Measurements from ENCODE around the gene HNRNPK.
"Not testable (repeated sequence)": the region's sequence is repeated elsewhere in the genome, so short reads cannot be mapped to it uniquely, and the experiment has no call there.

HNRNPK gene

GRCh38 chr9:83978992-83979811 is 813 bp downstream of the HNRNPK start:
- peak; percentile 65 to 83 for DNase-seq (ENCODE audit: extremely low read depth in 1 of 2, low read depth in 1 of 2)

GRCh38 chr9:83977196-83977595 is 2.8 kb downstream of the HNRNPK start:
- no peak for DNase-seq (ENCODE audit: extremely low read depth in 1 of 2, low read depth in 1 of 2)

GRCh38 chr9:83976372-83976771 is 3.6 kb downstream of the HNRNPK start:
- DNase-seq (ENCODE audit: extremely low read depth in 1 of 2, low read depth in 1 of 2): no peak

- no peak for DNase-seq (ENCODE audit: extremely low read depth in 1 of 2, low read depth in 1 of 2)
These were observed 4.7 kb downstream of the HNRNPK start for GRCh38 chr9:83975300-83975699.

- no peak for DNase-seq (ENCODE audit: extremely low read depth in 1 of 2, low read depth in 1 of 2)
These were observed 7.7 kb downstream of the HNRNPK start for GRCh38 chr9:83972286-83972685.

- no peak for DNase-seq (ENCODE audit: extremely low read depth in 1 of 2, low read depth in 1 of 2)
These were observed 8.5 kb downstream of the HNRNPK start for GRCh38 chr9:83971485-83971884.

GRCh38 chr9:83969602-83970001 is 10.4 kb downstream of the HNRNPK start:
- DNase-seq (ENCODE audit: extremely low read depth in 1 of 2, low read depth in 1 of 2): no peak

- DNase-seq (ENCODE audit: extremely low read depth in 1 of 2, low read depth in 1 of 2): no peak
These were observed 12.9 kb downstream of the HNRNPK start for GRCh38 chr9:83967073-83967472.

GRCh38 chr9:83966209-83966582 is 13.8 kb downstream of the HNRNPK start:
- DNase-seq (ENCODE audit: extremely low read depth in 1 of 2, low read depth in 1 of 2): no peak

- no peak for DNase-seq (ENCODE audit: extremely low read depth in 1 of 2, low read depth in 1 of 2)
These were observed 14.4 kb downstream of the HNRNPK start for GRCh38 chr9:83965350-83966208.

GRCh38 chr9:83964973-83965349 is 15.1 kb downstream of the HNRNPK start:
- no peak for DNase-seq (ENCODE audit: extremely low read depth in 1 of 2, low read depth in 1 of 2)

- no peak for DNase-seq (ENCODE audit: extremely low read depth in 1 of 2, low read depth in 1 of 2)
These were observed 17.9 kb downstream of the HNRNPK start for GRCh38 chr9:83962165-83962564.

GRCh38 chr9:83960991-83961390 is 19.0 kb downstream of the HNRNPK start:
- no peak for DNase-seq (ENCODE audit: extremely low read depth in 1 of 2, low read depth in 1 of 2)

GRCh38 chr9:83959061-83959460 is 21.0 kb downstream of the HNRNPK start:
- no peak for DNase-seq (ENCODE audit: extremely low read depth in 1 of 2, low read depth in 1 of 2)

- no peak for DNase-seq (ENCODE audit: extremely low read depth in 1 of 2, low read depth in 1 of 2)
These were observed 22.8 kb downstream of the HNRNPK start for GRCh38 chr9:83957248-83957513.

- peak; percentile 38 to 53 for DNase-seq (ENCODE audit: extremely low read depth in 1 of 2, low read depth in 1 of 2)
These were observed 23.4 kb downstream of the HNRNPK start for GRCh38 chr9:83956436-83957247.

GRCh38 chr9:83956086-83956435 is 24.0 kb downstream of the HNRNPK start:
- DNase-seq (ENCODE audit: extremely low read depth in 1 of 2, low read depth in 1 of 2): peak in 1 of 2 donors; percentile 3

- DNase-seq (ENCODE audit: extremely low read depth in 1 of 2, low read depth in 1 of 2): not testable (repeated sequence)
These were observed 31.9 kb downstream of the HNRNPK start for GRCh38 chr9:83948096-83948495.

GRCh38 chr9:83940590-83941303 is 39.3 kb downstream of the HNRNPK start:
- DNase-seq (ENCODE audit: extremely low read depth in 1 of 2, low read depth in 1 of 2): no peak

GRCh38 chr9:83937861-83938455 is 42.1 kb downstream of the HNRNPK start:
- no peak for DNase-seq (ENCODE audit: extremely low read depth in 1 of 2, low read depth in 1 of 2)

GRCh38 chr9:83936523-83936922 is 43.5 kb downstream of the HNRNPK start:
- no peak for DNase-seq (ENCODE audit: extremely low read depth in 1 of 2, low read depth in 1 of 2)

All from stimulated activated CD8-positive, alpha-beta memory T cell treated with anti-CD3 and anti-CD28 coated beads, Interleukin-7, amount 100 ng/mL, for 48 hours (primary cell).